Measurements from ENCODE around the gene SULT1A1. TPM values are rescaled to one million over a fixed set of nuclear protein-coding genes. Genes with fewer than 3 reads are reported as not detected.

Gene SULT1A1
- total and polyA plus RNA-seq, 2 of the 8 experiments (the other 6 are each of a cell fraction or from before 2014, with no cell fraction given), result 2.1 to 4.0 TPM

GRCh38 chr16:28567292-28567691, 42.6 kb downstream of the SULT1A1 start:
- ChIA-PET CTCF (ENCODE audit: partially characterized antibody) (interaction anchor here (0.6 kb wide), 1 partner anchor 25 kb away, joined by 3 read pairs; no protein-coding TSS in a partner anchor), POLR2A (ENCODE audit: partially characterized antibody) (no interaction called here)
- no peak overlapping the region for H3K4ac ChIP-seq (replicated peaks; ENCODE audit: insufficient read length, low read depth, low read length)
- H2BK20ac ChIP-seq (ENCODE audit: low read length), result no peak overlapping the region
- no peaks in the 10 kb centered on the region for H3K27me3 ChIP-seq (replicated peaks in 1 of 4; ENCODE audit: control insufficient read depth in 3 of 4, extremely low read depth in 1 of 4, insufficient read depth in 3 of 4, low read length in 3 of 4)
- no peak overlapping the region for H4K91ac ChIP-seq (replicated peaks; ENCODE audit: insufficient read length, low read length)
- H4K5ac ChIP-seq (ENCODE audit: insufficient read length, low read depth, low read length), result no peak overlapping the region
- no peak overlapping the region for H3K14ac ChIP-seq (ENCODE audit: insufficient read length)
- H2BK5ac ChIP-seq (ENCODE audit: low read depth, low read length), result no peak overlapping the region
- 93% methylated on average over 2 of the region's 2 CpGs; no CpG with 5 or more reads in 1 of the 2 experiments for WGBS, 2 experiments (ENCODE audit: extremely low coverage in 1 of 2, insufficient coverage in 1 of 2, insufficient read length in 1 of 2, insufficient replicate concordance in 2 of 2, low coverage in 1 of 2, low lambda C conversion rate in 2 of 2, missing lambda C conversion rate in 1 of 2)
- H2AK5ac ChIP-seq (ENCODE audit: low read depth, low read length), result no peak overlapping the region
- DNase-seq (ENCODE audit: low read depth in 1 of 2, low spot score in 2 of 2) (no peak), FAIRE-seq (no peak)
- TF ChIP-seq ZNF274 (IDR thresholded peaks at IDR 0.05; ENCODE audit: borderline replicate concordance, extremely low read depth, low read length) (no peak), SP1 (IDR thresholded peaks at IDR 0.05; ENCODE audit: low read depth, low read length) (no peak), GTF2F1 (IDR thresholded peaks at IDR 0.05; ENCODE audit: borderline replicate concordance, low read depth, low read length) (no peak), CTCF (IDR thresholded peaks at IDR 0.05; ENCODE audit: control extremely low read depth in 1 of 3, insufficient read depth in 1 of 3, low read depth in 1 of 3, low read length in 3 of 3) (no peak), ATF3 (IDR thresholded peaks at IDR 0.05; ENCODE audit: insufficient read depth, low read depth, low read length) (no peak), HDAC2 (IDR thresholded peaks at IDR 0.05; ENCODE audit: borderline replicate concordance in 1 of 2, low read depth in 2 of 2, low read length in 2 of 2) (no peak), TCF12 (IDR thresholded peaks at IDR 0.05; ENCODE audit: low read depth, low read length) (no peak)
- H3K18ac ChIP-seq (ENCODE audit: extremely low read depth, low read length), result no peak overlapping the region
- H3K79me1 ChIP-seq (ENCODE audit: low read depth, low read length), result peaks cover 2% of the 10 kb centered on the region; the same call in 1 of the 2 replicates
- no peaks in the 10 kb centered on the region for H3K23me2 ChIP-seq (ENCODE audit: low read depth, low read length)
- no peaks in the 10 kb centered on the region; a peak in 1 of 4 replicates for H3K79me2 ChIP-seq (ENCODE audit: control insufficient read depth in 1 of 2, insufficient read depth in 2 of 2, low read length in 2 of 2)
- peaks cover 0 to 3% (median 0%) of the 10 kb centered on the region in 4 experiments; a peak in 1 of 8 replicates for H3K36me3 ChIP-seq (ENCODE audit: control insufficient read depth in 2 of 4, insufficient read depth in 4 of 4, low read length in 3 of 4)
- no peaks in the 10 kb centered on the region for H4K20me1 ChIP-seq (replicated peaks in 1 of 2; ENCODE audit: control insufficient read depth in 1 of 2, insufficient read depth in 2 of 2, low read length in 2 of 2)
- H2AFZ ChIP-seq (ENCODE audit: low read length), result no peak overlapping the region
- no peak overlapping the region for H4K8ac ChIP-seq (ENCODE audit: extremely low read depth, insufficient read depth, low read length)
- H3K56ac ChIP-seq (replicated peaks; ENCODE audit: insufficient read length, low read depth, low read length), result no peak overlapping the region
- no peak overlapping the region for H3K27ac ChIP-seq (ENCODE audit: low read depth, low read length)
- no peak overlapping the region for H3K9ac ChIP-seq (replicated peaks in 1 of 4; ENCODE audit: extremely low read depth in 1 of 4, low read depth in 3 of 4, low read length in 3 of 4)
- no peak overlapping the region for H3K4me3 ChIP-seq (ENCODE audit: extremely low read depth in 1 of 4, insufficient read depth in 2 of 4, low read depth in 3 of 4, low read length in 4 of 4)
- no peak overlapping the region for H2BK120ac ChIP-seq (replicated peaks; ENCODE audit: low read depth, low read length)
- H2BK12ac ChIP-seq (ENCODE audit: low read depth, low read length), result no peak overlapping the region
- H3K4me1 ChIP-seq (replicated peaks in 1 of 4; ENCODE audit: control insufficient read depth in 3 of 4, insufficient read depth in 4 of 4, low read length in 3 of 4), result peaks cover 0 to under 1% (median 0%) of the 10 kb centered on the region in 4 experiments; a peak in 1 of 7 replicates
- no peak overlapping the region for H2BK15ac ChIP-seq (ENCODE audit: low read length)
- H3K4me2 ChIP-seq (ENCODE audit: insufficient read depth in 1 of 2, low read depth in 2 of 2, low read length in 2 of 2), result no peak overlapping the region
- no peak overlapping the region for H3K23ac ChIP-seq (ENCODE audit: insufficient read length)
- H3K9me3 ChIP-seq (ENCODE audit: insufficient read depth in 2 of 2, low read depth in 1 of 2, low read length in 1 of 2), result peaks cover 7 to 9% of the 10 kb centered on the region in 2 experiments

Data from H1 (cell line).